ENCODE results near the gene UTP14A. TPM values are rescaled to one million over a fixed set of nuclear protein-coding genes. Genes with fewer than 3 reads are reported as not detected.

Gene UTP14A
- total and polyA plus RNA-seq, 7 donors = 14.7 to 23.1 (median 16.6) TPM

GRCh38 chrX:129939986-129940385 lies 34.0 kb downstream of the UTP14A start:
- intact Hi-C loops (cut with DNase I) = no loop called here
- Histone ChIP-seq H3K27ac (no peak overlapping the region), H3K36me3 (ENCODE audit: insufficient read depth in 1 of 2, low read depth in 1 of 2) (no peaks in the 10 kb centered on the region), H3K4me1 (no peaks in the 10 kb centered on the region), H3K9me3 (no peaks in the 10 kb centered on the region), H3K4me3 (no peak overlapping the region), H3K27me3 (ENCODE audit: insufficient read depth in 3 of 3, low read length in 2 of 3) (peaks cover 0 to 3% (median 0%) of the 10 kb centered on the region in 3 donors)
- WGBS, 3 donors = 46 to 51% (median 47%) methylated on average over 8 of the region's 8 CpGs
- TF ChIP-seq CTCF (IDR thresholded peaks at IDR 0.05) = no peak
- DNase-seq (peak; percentile 25 to 60), ATAC-seq (no peak)

DNA sequence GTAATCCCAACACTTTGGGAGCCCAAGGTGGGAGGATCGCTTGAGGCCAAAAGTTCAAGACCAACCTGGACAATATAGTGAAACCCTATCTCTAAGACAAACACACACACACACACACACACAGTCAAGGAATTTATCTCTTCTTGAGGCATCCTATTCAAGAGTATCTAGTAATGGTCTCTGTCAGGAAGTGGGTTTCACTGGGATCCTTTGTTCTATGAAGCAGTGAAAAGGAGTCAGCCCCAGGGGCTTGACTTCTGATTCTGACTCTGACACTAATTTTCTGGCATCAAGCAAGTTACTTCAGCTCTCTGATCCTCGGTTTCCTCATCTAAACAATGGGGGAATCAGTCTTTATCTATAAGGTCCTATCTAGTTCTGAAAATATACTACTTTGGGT lies 34.8 kb downstream of the UTP14A start:
- H3K27me3 ChIP-seq (ENCODE audit: insufficient read depth in 3 of 3, low read length in 2 of 3) = peaks cover 0 to 3% (median 0%) of the 10 kb centered on the region in 3 donors
- DNase-seq (no peak), ATAC-seq (no peak)
- no peaks in the 10 kb centered on the region for H3K36me3 ChIP-seq (ENCODE audit: insufficient read depth in 1 of 2, low read depth in 1 of 2)
- TF ChIP-seq CTCF (IDR thresholded peaks at IDR 0.05) = no peak
- intact Hi-C loops (cut with DNase I) = no loop called here
- no peaks in the 10 kb centered on the region for H3K4me1 ChIP-seq
- no peak overlapping the region for H3K27ac ChIP-seq
- 79 to 91% (median 90%) methylated on average over 2 of the region's 2 CpGs for WGBS, 3 donors
- no peak overlapping the region for H3K4me3 ChIP-seq
- H3K9me3 ChIP-seq = no peaks in the 10 kb centered on the region

- WGBS, 3 donors = 87 to 93% (median 91%) methylated on average over 1 of the region's 1 CpG
- no peaks in the 10 kb centered on the region for H3K27me3 ChIP-seq (ENCODE audit: insufficient read depth in 3 of 3, low read length in 2 of 3)
- TF ChIP-seq CTCF (IDR thresholded peaks at IDR 0.05) = no peak
- no peaks in the 10 kb centered on the region for H3K36me3 ChIP-seq (ENCODE audit: insufficient read depth in 1 of 2, low read depth in 1 of 2)
- DNase-seq (no peak), ATAC-seq (no peak)
- no peaks in the 10 kb centered on the region for H3K9me3 ChIP-seq
- intact Hi-C loops (cut with DNase I) = no loop called here
- H3K27ac ChIP-seq = no peak overlapping the region
- H3K4me1 ChIP-seq = no peaks in the 10 kb centered on the region
- no peak overlapping the region for H3K4me3 ChIP-seq
Observed at GRCh38 chrX:129945131-129945530, 39.2 kb downstream of the UTP14A start.

DNA sequence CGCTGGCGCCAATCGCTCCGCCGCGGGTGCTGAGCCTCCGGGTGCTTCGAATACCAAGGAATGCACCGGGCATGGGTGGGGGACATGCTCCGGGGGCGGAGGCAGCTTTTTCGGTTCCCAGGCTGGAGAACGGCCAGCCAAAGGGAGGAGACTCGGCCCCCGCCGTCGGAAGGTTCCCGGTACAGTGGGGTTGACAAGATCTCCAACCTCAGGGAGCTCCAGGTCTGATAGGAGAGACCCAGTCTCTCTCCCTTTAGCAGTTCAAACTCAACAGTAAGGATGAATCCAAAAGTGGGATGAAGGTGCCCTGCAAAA lies 47.3 kb downstream of the UTP14A start:
- Histone ChIP-seq H3K27me3 (ENCODE audit: insufficient read depth in 3 of 3, low read length in 2 of 3) (peaks cover 0 to 5% (median 2%) of the 10 kb centered on the region in 3 donors), H3K4me1 (no peaks in the 10 kb centered on the region), H3K36me3 (ENCODE audit: insufficient read depth in 1 of 2, low read depth in 1 of 2) (no peaks in the 10 kb centered on the region), H3K27ac (no peak overlapping the region), H3K9me3 (no peaks in the 10 kb centered on the region), H3K4me3 (no peak overlapping the region)
- DNase-seq (peak; percentile 20 to 53), ATAC-seq (no peak)
- WGBS, 3 donors = 11 to 35% (median 33%) methylated on average over 1 to 18 of the region's 18 CpGs
- no peak for TF ChIP-seq CTCF (IDR thresholded peaks at IDR 0.05)
- intact Hi-C loops (cut with DNase I) = no loop called here

- WGBS, 3 donors = 78 to 95% (median 85%) methylated on average over 3 to 4 of the region's 4 CpGs
- H3K27ac ChIP-seq = no peak overlapping the region
- TF ChIP-seq CTCF (IDR thresholded peaks at IDR 0.05) = no peak
- H3K4me3 ChIP-seq = no peak overlapping the region
- DNase-seq (no peak), ATAC-seq (no peak)
- H3K4me1 ChIP-seq = no peaks in the 10 kb centered on the region
- intact Hi-C loops (cut with DNase I) = no loop called here
- H3K36me3 ChIP-seq (ENCODE audit: insufficient read depth in 1 of 2, low read depth in 1 of 2) = no peaks in the 10 kb centered on the region
- no peaks in the 10 kb centered on the region for H3K9me3 ChIP-seq
- H3K27me3 ChIP-seq (ENCODE audit: insufficient read depth in 3 of 3, low read length in 2 of 3) = peaks cover 0 to 11% (median 2%) of the 10 kb centered on the region in 3 donors
Observed at GRCh38 chrX:129953881-129954280, 47.9 kb downstream of the UTP14A start.

Measured in psoas muscle (tissue), 8 donors.